ENCODE data around the gene MAD1L1. TPM values are rescaled to one million over a fixed set of nuclear protein-coding genes. Genes with fewer than 3 reads are reported as not detected.

Gene MAD1L1
- total RNA-seq, 1 donor from 2014 or later, result 16.2 TPM

- peaks cover 9% of the 10 kb centered on the region for H3K36me3 ChIP-seq
- no peak for TF ChIP-seq CTCF (IDR thresholded peaks at IDR 0.05; ENCODE audit: borderline replicate concordance)
- H3K4me3 ChIP-seq, result no peak overlapping the region
- no peak overlapping the region for H3K27ac ChIP-seq (replicated peaks)
- no peaks in the 10 kb centered on the region for H3K9me3 ChIP-seq (replicated peaks)
- H3K4me1 ChIP-seq, result peaks cover 37% of the 10 kb centered on the region
- intact Hi-C loops (cut with micrococcal nuclease), result no loop called here
- no peak for DNase-seq
- H3K27me3 ChIP-seq (ENCODE audit: low read depth), result no peaks in the 10 kb centered on the region
Measured at GRCh38 chr7:2170576-2171521, 61.9 kb downstream of the MAD1L1 start.

- no peak for TF ChIP-seq CTCF (IDR thresholded peaks at IDR 0.05; ENCODE audit: borderline replicate concordance)
- Histone ChIP-seq H3K4me3 (no peak overlapping the region), H3K27me3 (ENCODE audit: low read depth) (no peaks in the 10 kb centered on the region), H3K9me3 (replicated peaks) (no peaks in the 10 kb centered on the region), H3K36me3 (peaks cover 9% of the 10 kb centered on the region), H3K4me1 (peaks cover 29% of the 10 kb centered on the region), H3K27ac (replicated peaks) (no peak overlapping the region)
- intact Hi-C loops (cut with micrococcal nuclease), result no loop called here
- DNase-seq, result no peak
Measured at GRCh38 chr7:2169923-2170575, 62.7 kb downstream of the MAD1L1 start.

- no peaks in the 10 kb centered on the region for H3K27me3 ChIP-seq (ENCODE audit: low read depth)
- no peak for DNase-seq
- no peaks in the 10 kb centered on the region for H3K9me3 ChIP-seq (replicated peaks)
- no peak overlapping the region for H3K27ac ChIP-seq (replicated peaks)
- H3K4me1 ChIP-seq, result peaks cover 20% of the 10 kb centered on the region
- TF ChIP-seq CTCF (IDR thresholded peaks at IDR 0.05; ENCODE audit: borderline replicate concordance), result no peak
- H3K4me3 ChIP-seq, result no peak overlapping the region
- peaks cover 9% of the 10 kb centered on the region for H3K36me3 ChIP-seq
- intact Hi-C loops (cut with micrococcal nuclease), result no loop called here
Measured at GRCh38 chr7:2168615-2169311, 64.0 kb downstream of the MAD1L1 start.

- intact Hi-C loops (cut with micrococcal nuclease), result no loop called here
- Histone ChIP-seq H3K27ac (replicated peaks) (no peak overlapping the region), H3K36me3 (peaks cover 9% of the 10 kb centered on the region), H3K4me3 (no peak overlapping the region), H3K9me3 (replicated peaks) (no peaks in the 10 kb centered on the region), H3K27me3 (ENCODE audit: low read depth) (no peaks in the 10 kb centered on the region), H3K4me1 (peaks cover 15% of the 10 kb centered on the region)
- DNase-seq, result no peak
- no peak for TF ChIP-seq CTCF (IDR thresholded peaks at IDR 0.05; ENCODE audit: borderline replicate concordance)
Measured at GRCh38 chr7:2166625-2167280, 66.0 kb downstream of the MAD1L1 start.

Measured in left ventricle myocardium inferior (tissue), 1 donor.